HAP-1 (cell line): ENCODE results near the gene ZNF738.

Source experiments
- DNase-seq, 2 experiments: peaks; one replicate each; pipeline ENCODE4 v3.0.0-alpha.2; 2016 to 2020; ENCODE audit warnings: low spot score in 2 of 2
- H3K27me3 ChIP-seq: fragments of 250-450 bp; sonication (Bioruptor Pico); 2 replicates; pipeline ENCODE4 v1.5.1; 2020; ENCODE audit warnings: low read depth, mild to moderate bottlenecking, moderate library complexity
- H3K36me3 ChIP-seq: fragments of 250-450 bp; sonication (Bioruptor Pico); replicated peaks from 2 replicates; pipeline ENCODE4 v1.5.1; 2020; ENCODE audit warnings: mild to moderate bottlenecking
- H3K4me1 ChIP-seq: fragments of 250-450 bp; sonication (Bioruptor Pico); 2 replicates; pipeline ENCODE4 v1.5.1; 2020; ENCODE audit warnings: mild to moderate bottlenecking
- H3K4me3 ChIP-seq: fragments of 250-450 bp; sonication (Bioruptor Pico); 2 replicates; pipeline ENCODE4 v1.5.1; 2020; ENCODE audit warnings: mild to moderate bottlenecking, moderate library complexity
- H3K9me3 ChIP-seq: fragments of 250-450 bp; sonication (Bioruptor Pico); 2 replicates; pipeline ENCODE4 v1.5.1; 2020; ENCODE audit warnings: mild to moderate bottlenecking, moderate library complexity
- in situ Hi-C: fragments of 300-500 bp; cut with MboI; formaldehyde crosslinking; loops from 3 replicates; pipeline ENCODE4 v1.14.3; 2020; ENCODE audit warnings: low sequenced_read_pairs, inconsistent platforms, mixed read lengths

The ZNF738 gene

GRCh38 chr19:21362291-21362690 is 3.5 kb downstream of the ZNF738 start:
- in situ Hi-C loops = no loop called here
- Histone ChIP-seq H3K27me3 (no peaks in the 10 kb centered on the region), H3K9me3 (no peaks in the 10 kb centered on the region), H3K4me1 (no peaks in the 10 kb centered on the region), H3K36me3 (peaks cover 46% of the 10 kb centered on the region), H3K4me3 (no peak overlapping the region)
- no peak for DNase-seq

- Histone ChIP-seq H3K27me3 (no peaks in the 10 kb centered on the region), H3K36me3 (peaks cover 6% of the 10 kb centered on the region), H3K4me1 (no peaks in the 10 kb centered on the region), H3K9me3 (no peaks in the 10 kb centered on the region), H3K4me3 (no peak overlapping the region)
- DNase-seq = no peak
- in situ Hi-C loops = no loop called here
These were observed 25.3 kb downstream of the ZNF738 start for GRCh38 chr19:21383980-21384582.

- Histone ChIP-seq H3K4me1 (peaks cover 2% of the 10 kb centered on the region; the same call in 1 of the 2 replicates), H3K4me3 (no peak overlapping the region), H3K27me3 (no peaks in the 10 kb centered on the region), H3K9me3 (peaks cover 3% of the 10 kb centered on the region; the same call in 1 of the 2 replicates), H3K36me3 (peaks cover 8% of the 10 kb centered on the region; the same call in 1 of the 2 replicates)
- in situ Hi-C loops = no loop called here
- DNase-seq = no peak
These were observed 37.3 kb downstream of the ZNF738 start for GRCh38 chr19:21396121-21396520.

- peak within 1 kb of the TSS; percentile 64 for H3K4me3 ChIP-seq
- no peaks in the 10 kb centered on the region for H3K27me3 ChIP-seq
- in situ Hi-C loops = no loop called here
- H3K4me1 ChIP-seq = peaks cover 2% of the 10 kb centered on the region; the same call in 1 of the 2 replicates
- peak; percentile 91 to 93 for DNase-seq
- peaks cover 8% of the 10 kb centered on the region; the same call in 1 of the 2 replicates for H3K36me3 ChIP-seq
- H3K9me3 ChIP-seq = peaks cover 3% of the 10 kb centered on the region; the same call in 1 of the 2 replicates
These were observed 38.2 kb downstream of the ZNF738 start, which contains the start of gene ZNF493 for GRCh38 chr19:21396893-21397572. Gene ZNF493 (plus strand): TSS chr19:21397133. CDS start chr19:21397238, 105 bp downstream.

GRCh38 chr19:21398851-21399250 is 40.1 kb downstream of the ZNF738 start:
- H3K4me3 ChIP-seq = no peak overlapping the region
- peaks cover 2% of the 10 kb centered on the region; the same call in 1 of the 2 replicates for H3K4me1 ChIP-seq
- peaks cover 3% of the 10 kb centered on the region; the same call in 1 of the 2 replicates for H3K9me3 ChIP-seq
- no peaks in the 10 kb centered on the region for H3K27me3 ChIP-seq
- peaks cover 8% of the 10 kb centered on the region; the same call in 1 of the 2 replicates for H3K36me3 ChIP-seq
- no peak for DNase-seq
- in situ Hi-C loops = no loop called here

- Histone ChIP-seq H3K27me3 (no peaks in the 10 kb centered on the region), H3K36me3 (peaks cover 8% of the 10 kb centered on the region; the same call in 1 of the 2 replicates), H3K4me3 (no peak overlapping the region), H3K9me3 (no peaks in the 10 kb centered on the region; the same call in 1 of the 2 replicates), H3K4me1 (peaks cover 2% of the 10 kb centered on the region; the same call in 1 of the 2 replicates)
- in situ Hi-C loops = no loop called here
- DNase-seq = no peak
These were observed 43.6 kb downstream of the ZNF738 start for GRCh38 chr19:21402303-21402985.

GRCh38 chr19:21410166-21410565 is 51.4 kb downstream of the ZNF738 start:
- Histone ChIP-seq H3K4me3 (no peak overlapping the region), H3K4me1 (no peaks in the 10 kb centered on the region), H3K27me3 (no peaks in the 10 kb centered on the region), H3K36me3 (no peaks in the 10 kb centered on the region; the same call in 1 of the 2 replicates), H3K9me3 (no peaks in the 10 kb centered on the region)
- no peak for DNase-seq
- in situ Hi-C loops = no loop called here

- H3K27me3 ChIP-seq = no peaks in the 10 kb centered on the region
- H3K4me1 ChIP-seq = no peaks in the 10 kb centered on the region
- no peaks in the 10 kb centered on the region for H3K36me3 ChIP-seq
- no peaks in the 10 kb centered on the region; the same call in 1 of the 2 replicates for H3K9me3 ChIP-seq
- no peak overlapping the region for H3K4me3 ChIP-seq
- in situ Hi-C loops = no loop called here
- DNase-seq = no peak
These were observed 63.4 kb downstream of the ZNF738 start for GRCh38 chr19:21422244-21422643.

- no peaks in the 10 kb centered on the region; the same call in 1 of the 2 replicates for H3K9me3 ChIP-seq
- no peak for DNase-seq
- H3K36me3 ChIP-seq = no peaks in the 10 kb centered on the region
- no peaks in the 10 kb centered on the region for H3K4me1 ChIP-seq
- H3K27me3 ChIP-seq = no peaks in the 10 kb centered on the region
- in situ Hi-C loops = no loop called here
- no peak overlapping the region for H3K4me3 ChIP-seq
These were observed 64.5 kb downstream of the ZNF738 start for GRCh38 chr19:21423057-21424041.
